H1 (cell line): ENCODE measurements around the gene ARGLU1. TPM values are rescaled to one million over a fixed set of nuclear protein-coding genes. Genes with fewer than 3 reads are reported as not detected.

Source experiments
- CTCF ChIA-PET: fragments of 300-600 bp; sonication (Branson Sonifier 250); formaldehyde crosslinking; loops from one replicate; lab custom pipeline; 2021; ENCODE audit not compliant: partially characterized antibody; lab: Charles Lee
- POLR2A ChIA-PET: fragments of 300-600 bp; sonication (Branson Sonifier 250); formaldehyde crosslinking; loops from one replicate; lab custom pipeline; 2021; ENCODE audit warnings: inconsistent platforms; ENCODE audit not compliant: partially characterized antibody; lab: Charles Lee
- DNase-seq, 2 experiments: peaks; one replicate each; pipeline versions ENCODE4 v3.0.0 to v3.0.0-alpha.2; 2010 to 2022; ENCODE audit warnings: low spot score in 2 of 2, low read depth in 1 of 2, mixed read lengths in 1 of 2
- FAIRE-seq: peaks from 2 replicates; lab custom pipeline; 2011; peaks lifted over from hg19 to GRCh38; lab: Jason Lieb, UNC
- H2AFZ ChIP-seq: 2 replicates; pipeline ENCODE4 v1.8.1; 2012; ENCODE audit warnings: low read length, inconsistent platforms
- H2AK5ac ChIP-seq: 2 replicates; pipeline ENCODE4 v1.6.1; 2013; ENCODE audit warnings: low read depth, low read length
- H2BK120ac ChIP-seq: replicated peaks from 2 replicates; pipeline ENCODE3; 2013; ENCODE audit warnings: low read depth, low read length, inconsistent platforms
- H2BK12ac ChIP-seq: 2 replicates; pipeline ENCODE4 v1.6.1; 2013; ENCODE audit warnings: low read depth, low read length
- H2BK15ac ChIP-seq: 2 replicates; pipeline ENCODE4 v1.6.1; 2013; ENCODE audit warnings: low read length
- H2BK20ac ChIP-seq: 2 replicates; pipeline ENCODE4 v1.6.1; 2013; ENCODE audit warnings: low read length
- H2BK5ac ChIP-seq: 2 replicates; pipeline ENCODE4 v1.6.1; 2013; ENCODE audit warnings: low read depth, low read length
- H3K14ac ChIP-seq: 2 replicates; pipeline ENCODE4 v1.6.1; 2013; ENCODE audit warnings: inconsistent platforms; ENCODE audit not compliant: insufficient read length
- H3K18ac ChIP-seq: 2 replicates; pipeline ENCODE4 v1.6.1; 2013; ENCODE audit warnings: low read length; ENCODE audit errors: extremely low read depth
- H3K23ac ChIP-seq: 2 replicates; pipeline ENCODE4 v1.6.1; 2013; ENCODE audit warnings: inconsistent platforms; ENCODE audit not compliant: insufficient read length
- H3K23me2 ChIP-seq: 2 replicates; pipeline ENCODE4 v1.6.1; 2013; ENCODE audit warnings: low read depth, low read length
- H3K27ac ChIP-seq: 2 replicates; pipeline ENCODE4 v1.6.1; 2011; ENCODE audit warnings: low read depth, low read length, inconsistent platforms
- H3K27me3 ChIP-seq, 4 experiments: replicated peaks in 1 of 4; 1 replicate in 1 of 4; 2 replicates in 3 of 4; pipeline versions ENCODE4 v1.6.1 to v1.8.1; 2011 to 2013; ENCODE audit warnings: low read length in 3 of 4, mild to moderate bottlenecking in 3 of 4, inconsistent platforms in 2 of 4, mixed read lengths in 2 of 4, moderate library complexity in 1 of 4; ENCODE audit not compliant: control insufficient read depth in 3 of 4, insufficient read depth in 3 of 4; ENCODE audit errors: extremely low read depth in 1 of 4
- H3K36me3 ChIP-seq, 4 experiments: 2 replicates each; pipeline versions ENCODE4 v1.6.1 to v1.8.1; 2011 to 2013; ENCODE audit warnings: mild to moderate bottlenecking in 4 of 4, low read length in 3 of 4, moderate library complexity in 2 of 4, control low read depth in 1 of 4, inconsistent platforms in 1 of 4; ENCODE audit not compliant: insufficient read depth in 4 of 4, control insufficient read depth in 2 of 4
- H3K4ac ChIP-seq: replicated peaks from 2 replicates; pipeline ENCODE3; 2013; ENCODE audit warnings: low read length, low read depth, mixed read lengths, inconsistent platforms; ENCODE audit not compliant: insufficient read length
- H3K4me1 ChIP-seq, 4 experiments: replicated peaks in 1 of 4; 1 replicate in 1 of 4; 2 replicates in 3 of 4; pipeline versions ENCODE4 v1.6.1 to v1.8.1; 2011 to 2013; ENCODE audit warnings: low read length in 3 of 4, inconsistent platforms in 2 of 4, mixed read lengths in 1 of 4; ENCODE audit not compliant: insufficient read depth in 4 of 4, control insufficient read depth in 3 of 4
- H3K4me2 ChIP-seq, 2 experiments: 2 replicates each; pipeline versions ENCODE4 v1.6.1 to v1.8.1; 2011 to 2013; ENCODE audit warnings: low read depth in 2 of 2, low read length in 2 of 2, control low read depth in 1 of 2, inconsistent platforms in 1 of 2, mild to moderate bottlenecking in 1 of 2; ENCODE audit not compliant: insufficient read depth in 1 of 2
- H3K4me3 ChIP-seq, 4 experiments: fragments of 200-600, 300-600 bp in 1 of 4; sonication (generic), shearing (Covaris generic), sonication (Bioruptor Twin) in 1 of 4; 2 replicates each; pipeline versions ENCODE4 v1.5.1 to v1.8.1; 2011 to 2016; ENCODE audit warnings: low read length in 4 of 4, low read depth in 3 of 4, control low read depth in 2 of 4, inconsistent platforms in 2 of 4, mild to moderate bottlenecking in 2 of 4, mixed read lengths in 1 of 4, moderate library complexity in 1 of 4; ENCODE audit not compliant: insufficient read depth in 2 of 4; ENCODE audit errors: extremely low read depth in 1 of 4
- H3K56ac ChIP-seq: replicated peaks from 2 replicates; pipeline ENCODE3; 2013; ENCODE audit warnings: low read depth, mild to moderate bottlenecking, mixed read lengths, low read length, inconsistent platforms; ENCODE audit not compliant: insufficient read length
- H3K79me1 ChIP-seq: 2 replicates; pipeline ENCODE4 v1.6.1; 2013; ENCODE audit warnings: low read depth, low read length, control low read depth
- H3K79me2 ChIP-seq, 2 experiments: 2 replicates each; pipeline versions ENCODE4 v1.6.1 to v1.8.1; 2012 to 2013; ENCODE audit warnings: low read length in 2 of 2, mild to moderate bottlenecking in 2 of 2, inconsistent platforms in 1 of 2; ENCODE audit not compliant: insufficient read depth in 2 of 2, control insufficient read depth in 1 of 2
- H3K9ac ChIP-seq, 4 experiments: replicated peaks in 1 of 4; 1 replicate in 1 of 4; 2 replicates in 3 of 4; pipeline versions ENCODE4 v1.6.1 to v1.8.1; 2011 to 2013; ENCODE audit warnings: low read depth in 3 of 4, low read length in 3 of 4, control low read depth in 2 of 4, mild to moderate bottlenecking in 2 of 4, moderate library complexity in 2 of 4, inconsistent platforms in 1 of 4; ENCODE audit errors: extremely low read depth in 1 of 4
- H3K9me3 ChIP-seq, 2 experiments: 2 replicates each; pipeline versions ENCODE4 v1.6.1 to v1.8.1; 2012 to 2013; ENCODE audit warnings: mild to moderate bottlenecking in 2 of 2, moderate library complexity in 2 of 2, control low read depth in 1 of 2, inconsistent platforms in 1 of 2, low read depth in 1 of 2, low read length in 1 of 2, mixed read lengths in 1 of 2; ENCODE audit not compliant: insufficient read depth in 2 of 2
- H4K20me1 ChIP-seq, 2 experiments: replicated peaks in 1 of 2; 2 replicates each; pipeline versions ENCODE3 to v1.8.1; 2011 to 2013; ENCODE audit warnings: inconsistent platforms in 2 of 2, low read length in 2 of 2, mild to moderate bottlenecking in 1 of 2; ENCODE audit not compliant: insufficient read depth in 2 of 2, control insufficient read depth in 1 of 2
- H4K5ac ChIP-seq: 2 replicates; pipeline ENCODE4 v1.6.1; 2013; ENCODE audit warnings: low read length, low read depth, mixed read lengths, inconsistent platforms; ENCODE audit not compliant: insufficient read length
- H4K8ac ChIP-seq: 2 replicates; pipeline ENCODE4 v1.8.0; 2013; ENCODE audit warnings: mild to moderate bottlenecking, moderate library complexity, low read length, inconsistent platforms; ENCODE audit not compliant: insufficient read depth; ENCODE audit errors: extremely low read depth
- H4K91ac ChIP-seq: replicated peaks from 2 replicates; pipeline ENCODE3; 2013; ENCODE audit warnings: low read length, mixed read lengths, inconsistent platforms; ENCODE audit not compliant: insufficient read length
- BRCA1 ChIP-seq: IDR thresholded peaks from 2 replicates; pipeline ENCODE4 v1.6.1; 2012; ENCODE audit warnings: low read depth, low read length, improper control_type of control experiment
- CHD2 ChIP-seq: IDR thresholded peaks from 2 replicates; pipeline ENCODE4 v1.6.1; 2012; ENCODE audit warnings: low read length, improper control_type of control experiment
- CTBP2 ChIP-seq: IDR thresholded peaks from 2 replicates; pipeline ENCODE4 v1.7.0; 2011; ENCODE audit warnings: borderline replicate concordance, mild to moderate bottlenecking, moderate library complexity, mixed read lengths, low read length; ENCODE audit not compliant: insufficient read depth, insufficient read length
- E2F6 ChIP-seq: IDR thresholded peaks from 2 replicates; pipeline ENCODE4 v1.6.1; 2012; ENCODE audit warnings: inconsistent platforms
- EP300 ChIP-seq, 2 experiments: IDR thresholded peaks; 1 replicate in 1 of 2; 2 replicates in 1 of 2; pipeline ENCODE4 v1.6.1; 2011 to 2012; ENCODE audit warnings: low read depth in 2 of 2, low read length in 2 of 2, mild to moderate bottlenecking in 2 of 2, borderline replicate concordance in 1 of 2, inconsistent platforms in 1 of 2, moderate library complexity in 1 of 2
- JUND ChIP-seq: IDR thresholded peaks from 2 replicates; pipeline ENCODE4 v1.6.1; 2011; ENCODE audit warnings: mild to moderate bottlenecking, improper control_type of control experiment, low read length
- NRF1 ChIP-seq: IDR thresholded peaks from 2 replicates; pipeline ENCODE4 v1.6.1; 2011; ENCODE audit warnings: mild to moderate bottlenecking, low read depth, low read length, improper control_type of control experiment
- RNF2 ChIP-seq: fragments of 200-900, 300-1000 bp; sonication (generic); IDR thresholded peaks from 2 replicates; pipeline ENCODE4 v1.7.1; 2016; ENCODE audit warnings: borderline replicate concordance, low read depth, mild to moderate bottlenecking, antibody characterized with exemption, low read length; ENCODE audit not compliant: poor library complexity, severe bottlenecking; ENCODE audit errors: missing control alignments
- TAF7 ChIP-seq: optimal IDR thresholded peaks from 2 replicates; pipeline ENCODE3; 2011; ENCODE audit warnings: low read depth, mild to moderate bottlenecking, inconsistent platforms, low read length, moderate library complexity, borderline replicate concordance
- WGBS, 2 experiments: shearing (Covaris generic) in 1 of 2; methylation state at CpG; one replicate each; pipeline versions ENCODE4 v1.1.6 to v1.1.7; 2013 to 2015; ENCODE audit warnings: low lambda C conversion rate in 2 of 2, mixed read lengths in 2 of 2, inconsistent platforms in 1 of 2, low coverage in 1 of 2, missing lambda C conversion rate in 1 of 2; ENCODE audit not compliant: insufficient replicate concordance in 2 of 2, insufficient coverage in 1 of 2, insufficient read length in 1 of 2; ENCODE audit errors: extremely low coverage in 1 of 2, missing lambda C conversion rate in 1 of 2; 5-methylcytosine and 5-hydroxymethylcytosine counted together
- polyA plus RNA-seq, 7 experiments: library from polyadenylated mRNA; depleted of rRNA in 3 of 7; stranded (reverse) in 5 of 7; unstranded in 2 of 7; fragments of >200 nt in 5 of 7; fragments of 200-250 nt in 2 of 7; gene quantifications; 1 replicate in 5 of 7; 2 replicates in 1 of 7; 4 replicates in 1 of 7; pipeline versions ENCODE4 v1.2.1 to v1.2.3, GENCODE V29; 2011 to 2013; ENCODE audit warnings: missing spikeins in 2 of 7, mixed read lengths in 2 of 7
- total RNA-seq: library from RNA; stranded (reverse); fragmentation: NEBNext Ultra II Directional; extraction: Animal tissue kit (Norgen Biotek cat#: 25700); gene quantifications from 2 replicates; pipeline ENCODE4 v1.2.1, GENCODE V29; 2021

ARGLU1 gene
- total and polyA plus RNA-seq, 2 of the 8 experiments (the other 6 are each of a cell fraction or from before 2014, with no cell fraction given) = 47.8 to 84.9 TPM

- Histone ChIP-seq H3K4me1 (no peaks in the 10 kb centered on the region), H4K91ac (no peak overlapping the region), H3K4me3 (no peak overlapping the region), H3K9me3 (no peaks in the 10 kb centered on the region), H4K8ac (no peak overlapping the region), H3K23ac (no peak overlapping the region), H3K23me2 (no peaks in the 10 kb centered on the region), H3K4ac (no peak overlapping the region), H2AK5ac (no peak overlapping the region), H2BK20ac (no peak overlapping the region), H2BK12ac (no peak overlapping the region), H4K5ac (no peak overlapping the region), H3K36me3 (no peaks in the 10 kb centered on the region), H3K79me1 (no peaks in the 10 kb centered on the region), H2BK15ac (no peak overlapping the region), H3K79me2 (no peaks in the 10 kb centered on the region), H2BK120ac (no peak overlapping the region), H3K27me3 (no peaks in the 10 kb centered on the region), H4K20me1 (no peaks in the 10 kb centered on the region), H3K4me2 (no peak overlapping the region), H3K14ac (no peak overlapping the region), H3K18ac (no peak overlapping the region), H3K9ac (no peak overlapping the region), H2BK5ac (no peak overlapping the region), H2AFZ (no peak overlapping the region), H3K27ac (no peak overlapping the region), H3K56ac (no peak overlapping the region)
- 88% methylated on average over 4 of the region's 4 CpGs; no CpG with 5 or more reads in 1 of the 2 experiments for whole genome bisulfite sequencing, 2 experiments
- ChIA-PET CTCF (interaction anchor here (2.2 kb wide), 1 partner anchor 9 kb away, joined by 7 read pairs; no protein-coding TSS in a partner anchor), POLR2A (interaction anchor here (0.6 kb wide), 1 partner anchor 445 kb away, joined by 3 read pairs; no protein-coding TSS in a partner anchor)
- DNase-seq (no peak), FAIRE-seq (no peak)
- no peak for TF ChIP-seq CTBP2
- TF ChIP-seq EP300 (IDR thresholded peaks at IDR 0.05; ENCODE audit: borderline replicate concordance in 1 of 2, low read depth in 2 of 2, low read length in 2 of 2) = no peak
- no peak for TF ChIP-seq CHD2
- no peak for TF ChIP-seq E2F6
- TF ChIP-seq JUND = no peak
- no peak for TF ChIP-seq TAF7
- no peak for TF ChIP-seq BRCA1
- TF ChIP-seq RNF2 = no peak
- no peak for TF ChIP-seq NRF1
Measured at GRCh38 chr13:106614874-106615273, 46.9 kb upstream of the ARGLU1 start.
